A549 (cell line): ENCODE measurements around the gene IL6R. TPM values are rescaled to one million over a fixed set of nuclear protein-coding genes. Genes with fewer than 3 reads are reported as not detected.
A peak's percentile ranks its signal among the peaks of the same experiment; 100 is the strongest.
"Not testable (repeated sequence)": the region's sequence is repeated elsewhere in the genome, so short reads cannot be mapped to it uniquely, and the experiment has no call there.

Experiments used
- ATAC-seq, 2 experiments: fragments of 200-7000 bp in 1 of 2; fragments of >200 bp in 1 of 2; cut with Nextera tagmentation in 1 of 2; cut with Tn5 transposase in 1 of 2; 3 replicates each; pipeline versions ENCODE4 v1.8.0 to v1.9.1; 2018 to 2020; ENCODE audit warnings: mild to moderate bottlenecking in 1 of 2, moderate library complexity in 1 of 2
- CTCF ChIA-PET: fragments of 300-600 bp; sonication (Branson Sonifier 250); formaldehyde crosslinking; extraction: SDS; loops from one replicate; lab custom pipeline; 2021; ENCODE audit warnings: antibody characterized with exemption, inconsistent platforms; lab: Yijun Ruan, JAX
- POLR2A ChIA-PET: fragments of 350-600 bp; formaldehyde crosslinking; extraction: SDS; loops from one replicate; lab custom pipeline; 2021; ENCODE audit warnings: antibody characterized with exemption, inconsistent platforms; lab: Yijun Ruan, JAX
- DNase-seq, 2 experiments: peaks; one replicate each; pipeline versions ENCODE4 v3.0.0 to v3.0.0-alpha.2; 2011 to 2016; ENCODE audit warnings: low read depth in 1 of 2, low spot score in 1 of 2
- FAIRE-seq: peaks from 2 replicates; lab custom pipeline; 2011; peaks lifted over from hg19 to GRCh38; lab: Jason Lieb, UNC
- H3K27ac ChIP-seq, 2 experiments: fragments of >200 bp; sonication (Bioruptor Twin); formaldehyde crosslinking; 3 replicates each; pipeline ENCODE4 v1.5.1; 2016 to 2017
- H3K4me1 ChIP-seq: fragments of >200 bp; sonication (Bioruptor Twin); formaldehyde crosslinking; 3 replicates; pipeline ENCODE4 v1.6.1; 2016
- H3K4me2 ChIP-seq: fragments of >200 bp; sonication (Bioruptor Twin); formaldehyde crosslinking; 3 replicates; pipeline ENCODE4 v1.6.1; 2016
- H3K4me3 ChIP-seq: fragments of >200 bp; sonication (Bioruptor Twin); formaldehyde crosslinking; 3 replicates; pipeline ENCODE4 v1.5.1; 2016
- H3K9me3 ChIP-seq: fragments of >200 bp; sonication (Bioruptor Twin); formaldehyde crosslinking; 3 replicates; pipeline ENCODE4 v1.6.1; 2016
- BHLHE40 ChIP-seq: IDR thresholded peaks from 2 replicates; pipeline ENCODE4 v1.6.1; 2012; ENCODE audit warnings: low read depth, low read length, inconsistent platforms
- CBX2 ChIP-seq: fragments of 200-600 bp; sonication (generic); IDR thresholded peaks from 2 replicates; pipeline ENCODE4 v1.6.1; 2016; ENCODE audit warnings: low read depth, mild to moderate bottlenecking, borderline replicate concordance
- CHD2 ChIP-seq: fragments of 150-350 bp; IDR thresholded peaks from 2 replicates; pipeline ENCODE4 v1.6.1; 2014; ENCODE audit warnings: low read length; ENCODE audit not compliant: partially characterized antibody
- CHD4 ChIP-seq: fragments of 200-600 bp; sonication (generic); IDR thresholded peaks from 2 replicates; pipeline ENCODE4 v1.6.1; 2016; ENCODE audit warnings: antibody characterized with exemption, mild to moderate bottlenecking, borderline replicate concordance
- CTCF ChIP-seq: fragments of >200 bp; sonication (Bioruptor Twin); formaldehyde crosslinking; IDR thresholded peaks from 3 replicates; pipeline ENCODE4 v1.5.1; 2016
- EHF ChIP-seq: fragments of 250-450 bp; sonication (Bioruptor Pico); IDR thresholded peaks from 2 replicates; pipeline ENCODE4 v1.5.0; 2020; ENCODE audit warnings: mild to moderate bottlenecking
- HEYL ChIP-seq: fragments of 250-450 bp; sonication (Bioruptor Pico); IDR thresholded peaks from 2 replicates; pipeline ENCODE4 v1.8.0; 2021; ENCODE audit warnings: mild to moderate bottlenecking, moderate library complexity
- HOXA7 ChIP-seq: fragments of 250-450 bp; sonication (Bioruptor Pico); IDR thresholded peaks from 2 replicates; pipeline ENCODE4 v1.5.0; 2020; ENCODE audit warnings: mild to moderate bottlenecking, moderate library complexity
- JUN ChIP-seq, 2 experiments: fragments of >200 bp; sonication (Bioruptor Twin); formaldehyde crosslinking; IDR thresholded peaks; 2 replicates in 1 of 2; 3 replicates in 1 of 2; pipeline ENCODE4 v1.6.1; 2016 to 2017
- KDM1A ChIP-seq: fragments of 200-600 bp; sonication (generic); IDR thresholded peaks from 2 replicates; pipeline ENCODE4 v1.6.1; 2016; ENCODE audit warnings: low read depth, mild to moderate bottlenecking
- PBX3 ChIP-seq: IDR thresholded peaks from 2 replicates; pipeline ENCODE4 v1.6.1; 2012
- PHF8 ChIP-seq: fragments of 200-600 bp; sonication (generic); IDR thresholded peaks from 2 replicates; pipeline ENCODE4 v1.6.1; 2016; ENCODE audit warnings: low read depth, mild to moderate bottlenecking, antibody characterized with exemption, moderate library complexity, borderline replicate concordance
- RAD21 ChIP-seq, 2 experiments: fragments of >200 bp in 1 of 2; sonication (Bioruptor Twin) in 1 of 2; formaldehyde crosslinking in 1 of 2; IDR thresholded peaks in 1 of 2; conservative IDR thresholded peaks in 1 of 2; 2 replicates in 1 of 2; 3 replicates in 1 of 2; pipeline ENCODE4 v1.6.1; 2012 to 2018; ENCODE audit warnings: inconsistent platforms in 1 of 2
- RCOR1 ChIP-seq: fragments of 150-350 bp; IDR thresholded peaks from 2 replicates; pipeline ENCODE4 v1.6.1; 2014; ENCODE audit warnings: antibody characterized with exemption, low read length, low read depth
- RFX5 ChIP-seq: fragments of 450-650 bp; IDR thresholded peaks from 2 replicates; pipeline ENCODE4 v1.7.1; 2014; ENCODE audit warnings: antibody characterized with exemption, mild to moderate bottlenecking, moderate library complexity
- SMC3 ChIP-seq: fragments of >200 bp; sonication (Bioruptor Twin); formaldehyde crosslinking; IDR thresholded peaks from 3 replicates; pipeline ENCODE4 v1.6.1; 2018; ENCODE audit warnings: inconsistent platforms
- TP53 ChIP-seq: fragments of 250-450 bp; sonication (Bioruptor Pico); IDR thresholded peaks from 2 replicates; pipeline ENCODE4 v1.5.0; 2021; ENCODE audit warnings: mild to moderate bottlenecking, moderate library complexity
- WGBS: methylation state at CpG from one replicate; pipeline ENCODE4 v1.1.6; 2017; ENCODE audit errors: missing lambda C conversion rate; 5-methylcytosine and 5-hydroxymethylcytosine counted together
- polyA plus RNA-seq, 4 experiments: library from polyadenylated mRNA; depleted of rRNA in 3 of 4; stranded (reverse); fragments of >200 nt; fragmentation: RNase III in 1 of 4; extraction: RNeasy Plus Mini Kit Qiagen cat#74134 plus additional on column Dnase treatment in 1 of 4; gene quantifications; 2 replicates in 3 of 4; 3 replicates in 1 of 4; pipeline ENCODE4 v1.2.3, GENCODE V29; 2011 to 2017
- TF ChIP-seq, protein P1 (sequence below): fragments of >200 bp; sonication (Bioruptor Twin); formaldehyde crosslinking; IDR thresholded peaks from 3 replicates; pipeline ENCODE4 v1.6.1; 2016
- TF ChIP-seq, protein P2 (sequence below): fragments of 250-450 bp; sonication (Bioruptor Pico); IDR thresholded peaks from 2 replicates; pipeline ENCODE4 v1.5.0; 2020; ENCODE audit warnings: low read depth, mild to moderate bottlenecking, moderate library complexity

IL6R gene
- polyA plus RNA-seq, 2 of the 4 experiments (the other 2 are of a cell fraction): 2.2 to 2.7 TPM

- TF ChIP-seq PHF8 (no peak), HEYL (CRISPR knock-in tag) (no peak), BHLHE40 (no peak)
Measured at GRCh38 chr1:154419620-154420571, 14.8 kb downstream of the IL6R start (continued).

DNA sequence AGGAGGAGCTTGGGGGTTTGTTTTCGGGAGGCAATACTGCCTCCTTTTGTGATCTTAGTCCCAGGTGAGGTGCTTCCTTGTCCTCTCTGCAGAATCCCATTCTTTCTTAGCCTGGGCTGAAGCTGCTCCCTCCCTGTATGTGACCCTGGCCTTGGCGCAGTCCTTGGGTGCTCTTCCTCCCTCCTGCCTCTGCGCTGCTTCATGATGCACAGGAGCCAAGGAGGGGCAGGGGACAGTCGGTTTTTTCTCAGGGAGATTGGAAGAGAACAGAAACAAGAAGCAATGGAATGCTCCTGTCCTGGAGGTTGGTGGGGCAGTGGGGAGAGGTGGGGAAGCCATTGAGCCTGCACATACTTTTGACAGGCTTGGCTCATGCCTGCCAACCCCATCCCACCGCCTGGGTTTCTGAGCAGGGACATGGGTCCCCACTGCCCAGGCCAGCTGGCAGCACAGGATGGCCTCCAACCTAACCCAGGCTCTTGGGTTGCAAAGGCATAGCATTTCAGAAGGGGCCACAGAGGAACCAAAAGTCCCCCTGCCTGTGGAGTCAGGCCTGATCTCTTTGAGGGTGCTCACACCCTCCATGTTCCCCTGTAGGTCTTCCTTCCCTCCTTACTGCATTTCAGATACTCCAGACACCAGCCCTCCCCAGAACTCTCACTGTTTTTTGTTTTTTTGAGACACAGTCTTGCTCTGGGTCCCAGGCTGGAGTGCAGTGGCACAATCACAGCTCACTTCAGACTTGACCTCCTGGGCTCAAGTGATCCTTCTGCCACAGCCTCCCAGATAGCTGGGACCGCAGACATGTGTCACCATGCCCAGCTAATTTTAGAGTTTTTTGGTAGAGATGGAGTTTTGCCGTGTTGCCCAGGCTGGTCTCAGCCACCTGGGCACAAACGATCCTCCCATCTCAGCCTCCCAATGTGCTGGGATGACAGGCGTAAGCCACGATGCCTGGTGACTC lies 16.1 kb downstream of the IL6R start:
- no peak for FAIRE-seq
- 88% methylated on average over 10 of the region's 10 CpGs for WGBS
- ChIA-PET CTCF (interaction anchor here (0.9 to 5.3 kb wide), 7 partner anchors 9 to 86 kb away, joined by 3 to 38 read pairs (median 5); partner anchors contain the start of gene IL6R), POLR2A (no interaction called here)
- Histone ChIP-seq H3K4me2 (peak overlapping the region; percentile 95), H3K9me3 (no peaks in the 10 kb centered on the region), H3K4me1 (peaks cover 75% of the 10 kb centered on the region), H3K27ac (peak overlapping the region; percentile 94 to 96), H3K4me3 (no peak overlapping the region)
- DNase-seq: no peak
- TF ChIP-seq SMC3 (no peak), CHD4 (no peak), RCOR1 (no peak), BHLHE40 (no peak), CTCF (no peak), PBX3 (no peak), RAD21 (conservative IDR thresholded peaks at IDR 0.05 in 1 of 2, IDR thresholded peaks at IDR 0.05 in 1 of 2) (no peak), TP53 (CRISPR knock-in tag) (no peak), HOXA7 (no peak), KDM1A (no peak), RFX5 (no peak), CBX2 (no peak), JUN (IDR thresholded peaks at IDR 0.05) (no peak), EHF (CRISPR knock-in tag) (no peak), CHD2 (no peak)
- TF ChIP-seq, protein P1, sequence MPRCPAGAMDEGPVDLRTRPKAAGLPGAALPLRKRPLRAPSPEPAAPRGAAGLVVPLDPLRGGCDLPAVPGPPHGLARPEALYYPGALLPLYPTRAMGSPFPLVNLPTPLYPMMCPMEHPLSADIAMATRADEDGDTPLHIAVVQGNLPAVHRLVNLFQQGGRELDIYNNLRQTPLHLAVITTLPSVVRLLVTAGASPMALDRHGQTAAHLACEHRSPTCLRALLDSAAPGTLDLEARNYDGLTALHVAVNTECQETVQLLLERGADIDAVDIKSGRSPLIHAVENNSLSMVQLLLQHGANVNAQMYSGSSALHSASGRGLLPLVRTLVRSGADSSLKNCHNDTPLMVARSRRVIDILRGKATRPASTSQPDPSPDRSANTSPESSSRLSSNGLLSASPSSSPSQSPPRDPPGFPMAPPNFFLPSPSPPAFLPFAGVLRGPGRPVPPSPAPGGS: no peak
- TF ChIP-seq, protein P2, sequence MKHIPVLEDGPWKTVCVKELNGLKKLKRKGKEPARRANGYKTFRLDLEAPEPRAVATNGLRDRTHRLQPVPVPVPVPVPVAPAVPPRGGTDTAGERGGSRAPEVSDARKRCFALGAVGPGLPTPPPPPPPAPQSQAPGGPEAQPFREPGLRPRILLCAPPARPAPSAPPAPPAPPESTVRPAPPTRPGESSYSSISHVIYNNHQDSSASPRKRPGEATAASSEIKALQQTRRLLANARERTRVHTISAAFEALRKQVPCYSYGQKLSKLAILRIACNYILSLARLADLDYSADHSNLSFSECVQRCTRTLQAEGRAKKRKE (CRISPR knock-in tag): no peak
- ATAC-seq: no peak

- ATAC-seq, H3K4me3 ChIP-seq, H3K9me3 ChIP-seq, FAIRE-seq, DNase-seq, POLR2A ChIA-PET: not testable (repeated sequence)
- CTCF ChIA-PET: interaction anchor here (1.1 to 1.9 kb wide), 3 partner anchors 10 to 113 kb away, joined by 3 to 5 read pairs (median 3); no protein-coding TSS in a partner anchor
- 73% methylated on average over 8 of the region's 8 CpGs for WGBS
- Histone ChIP-seq H3K4me1 (peaks cover 75% of the 10 kb centered on the region), H3K4me2 (peak overlapping the region; percentile 38), H3K27ac (peak overlapping the region; percentile 94 to 96)
Measured at GRCh38 chr1:154422049-154422448, 16.9 kb downstream of the IL6R start.
